H9 (cell line): ENCODE data around the gene XYLB. TPM values are rescaled to one million over a fixed set of nuclear protein-coding genes. Genes with fewer than 3 reads are reported as not detected.
"Not testable (repeated sequence)": the region's sequence is repeated elsewhere in the genome, so short reads cannot be mapped to it uniquely, and the experiment has no call there.

Source experiments
- DNase-seq: peaks from one replicate; pipeline ENCODE4 v3.0.0-alpha.2; 2017
- H2AFZ ChIP-seq: one replicate; pipeline ENCODE4 v1.6.1; 2013; ENCODE audit warnings: mild to moderate bottlenecking, low read length, control low read depth, moderate library complexity
- H2AK5ac ChIP-seq: 2 replicates; pipeline ENCODE4 v1.6.1; 2013; ENCODE audit warnings: low read length, control low read depth, mixed read lengths; ENCODE audit not compliant: insufficient read length
- H2BK120ac ChIP-seq: one replicate; pipeline ENCODE4 v1.6.1; 2013; ENCODE audit warnings: low read depth, mild to moderate bottlenecking, low read length, control low read depth, inconsistent platforms; ENCODE audit not compliant: poor library complexity, severe bottlenecking
- H2BK12ac ChIP-seq: 2 replicates; pipeline ENCODE4 v1.6.1; 2013; ENCODE audit warnings: low read length, control low read depth, mixed read lengths, low read depth; ENCODE audit not compliant: insufficient read length
- H2BK15ac ChIP-seq: 2 replicates; pipeline ENCODE4 v1.6.1; 2013; ENCODE audit warnings: low read depth, low read length, control low read depth
- H2BK20ac ChIP-seq: one replicate; pipeline ENCODE4 v1.6.1; 2013; ENCODE audit warnings: low read depth, mild to moderate bottlenecking, low read length, control low read depth, inconsistent platforms; ENCODE audit not compliant: poor library complexity, severe bottlenecking
- H2BK5ac ChIP-seq: 2 replicates; pipeline ENCODE4 v1.6.1; 2013; ENCODE audit warnings: low read length, control low read depth, mixed read lengths; ENCODE audit not compliant: insufficient read length
- H3K14ac ChIP-seq: 2 replicates; pipeline ENCODE4 v1.6.1; 2013; ENCODE audit warnings: low read length, control low read depth; ENCODE audit not compliant: insufficient read depth
- H3K18ac ChIP-seq: 2 replicates; pipeline ENCODE4 v1.6.1; 2013; ENCODE audit warnings: low read depth, mild to moderate bottlenecking, mixed read lengths, low read length, control low read depth; ENCODE audit not compliant: insufficient read length
- H3K23ac ChIP-seq: 2 replicates; pipeline ENCODE4 v1.6.1; 2013; ENCODE audit warnings: low read length, control low read depth, mixed read lengths, low read depth; ENCODE audit not compliant: insufficient read length
- H3K23me2 ChIP-seq: 2 replicates; pipeline ENCODE4 v1.6.1; 2013; ENCODE audit warnings: low read depth, mild to moderate bottlenecking, mixed read lengths, low read length, control low read depth; ENCODE audit not compliant: insufficient read length, poor library complexity, severe bottlenecking
- H3K27ac ChIP-seq: 2 replicates; pipeline ENCODE4 v1.5.1; 2013; ENCODE audit warnings: low read length, control low read depth, mixed read lengths, low read depth; ENCODE audit not compliant: insufficient read length
- H3K27me3 ChIP-seq: 2 replicates; pipeline ENCODE4 v1.6.1; 2013; ENCODE audit warnings: low read length, control low read depth, inconsistent platforms; ENCODE audit not compliant: insufficient read depth
- H3K4ac ChIP-seq: 2 replicates; pipeline ENCODE4 v1.6.1; 2013; ENCODE audit warnings: low read depth, mild to moderate bottlenecking, control low read depth, inconsistent platforms, low read length, moderate library complexity
- H3K4me1 ChIP-seq: 2 replicates; pipeline ENCODE4 v1.6.1; 2013; ENCODE audit warnings: low read length, control low read depth, inconsistent platforms; ENCODE audit not compliant: insufficient read depth
- H3K4me2 ChIP-seq: 2 replicates; pipeline ENCODE4 v1.6.1; 2013; ENCODE audit warnings: low read length, control low read depth, mixed read lengths; ENCODE audit not compliant: insufficient read length, insufficient read depth
- H3K56ac ChIP-seq: 2 replicates; pipeline ENCODE4 v1.6.1; 2013; ENCODE audit warnings: low read depth, mild to moderate bottlenecking, mixed read lengths, low read length, control low read depth; ENCODE audit not compliant: insufficient read length
- H3K79me1 ChIP-seq: 2 replicates; pipeline ENCODE4 v1.6.1; 2013; ENCODE audit warnings: low read depth, mild to moderate bottlenecking, moderate library complexity, low read length, control low read depth, inconsistent platforms; ENCODE audit not compliant: insufficient read depth, poor library complexity, severe bottlenecking
- H3K79me2 ChIP-seq: 2 replicates; pipeline ENCODE4 v1.6.1; 2013; ENCODE audit warnings: low read length, control low read depth, inconsistent platforms; ENCODE audit not compliant: insufficient read depth
- H3K9ac ChIP-seq: 2 replicates; pipeline ENCODE4 v1.6.1; 2013; ENCODE audit warnings: low read length, control low read depth, mixed read lengths; ENCODE audit not compliant: insufficient read length; ENCODE audit errors: extremely low read depth
- H3K9me3 ChIP-seq: one replicate; pipeline ENCODE4 v1.6.1; 2013; ENCODE audit warnings: low read depth, low read length, inconsistent platforms; ENCODE audit not compliant: control insufficient read depth
- H3T11ph ChIP-seq: one replicate; pipeline ENCODE4 v1.6.1; 2013; ENCODE audit warnings: mild to moderate bottlenecking, low read length, control low read depth, inconsistent platforms
- H4K20me1 ChIP-seq: one replicate; pipeline ENCODE4 v1.6.1; 2013; ENCODE audit not compliant: control insufficient read depth, insufficient read length, insufficient read depth
- H4K5ac ChIP-seq: 2 replicates; pipeline ENCODE4 v1.6.1; 2013; ENCODE audit warnings: low read depth, mild to moderate bottlenecking, mixed read lengths, low read length, control low read depth; ENCODE audit not compliant: insufficient read length
- H4K8ac ChIP-seq: replicated peaks from 2 replicates; pipeline ENCODE4 v1.6.1; 2013; ENCODE audit warnings: low read length, control low read depth, mixed read lengths, low read depth; ENCODE audit not compliant: insufficient read length
- H4K91ac ChIP-seq: 2 replicates; pipeline ENCODE4 v1.6.1; 2013; ENCODE audit warnings: low read depth, mild to moderate bottlenecking, moderate library complexity, mixed read lengths, low read length, control low read depth; ENCODE audit not compliant: insufficient read length
- H3K27ac Mint-ChIP-seq, 3 experiments: 2 replicates in 2 of 3; 3 replicates in 1 of 3; pipeline ENCODE4 v1.8.0; 2020 to 2021; ENCODE audit warnings: mixed read lengths in 3 of 3, mild to moderate bottlenecking in 1 of 3, moderate library complexity in 1 of 3
- H3K27me3 Mint-ChIP-seq: 2 replicates; pipeline ENCODE4 v1.8.0; 2021; ENCODE audit warnings: low read depth, mild to moderate bottlenecking, moderate library complexity, mixed read lengths
- H3K36me3 Mint-ChIP-seq, 3 experiments: 2 replicates in 2 of 3; 3 replicates in 1 of 3; pipeline ENCODE4 v1.8.0; 2020 to 2021; ENCODE audit warnings: low read depth in 3 of 3, mixed read lengths in 3 of 3; ENCODE audit not compliant: insufficient read depth in 1 of 3
- H3K4me1 Mint-ChIP-seq, 2 experiments: 2 replicates each; pipeline ENCODE4 v1.8.0; 2020; ENCODE audit warnings: mixed read lengths in 2 of 2
- H3K4me3 Mint-ChIP-seq, 2 experiments: 2 replicates in 1 of 2; 3 replicates in 1 of 2; pipeline ENCODE4 v1.8.0; 2020 to 2021; ENCODE audit warnings: mild to moderate bottlenecking in 2 of 2, mixed read lengths in 2 of 2, moderate library complexity in 1 of 2
- H3K9me3 Mint-ChIP-seq, 2 experiments: 2 replicates in 1 of 2; 3 replicates in 1 of 2; pipeline ENCODE4 v1.8.0; 2020; ENCODE audit warnings: mild to moderate bottlenecking in 2 of 2, mixed read lengths in 2 of 2, moderate library complexity in 1 of 2
- WGBS: extraction: QIAGEN DNeasy Blood & Tissue Kit; methylation state at CpG from one replicate; pipeline ENCODE4 v1.1.7; 2013; ENCODE audit warnings: missing lambda C conversion rate, low lambda C conversion rate, mixed read lengths; ENCODE audit not compliant: insufficient read length; ENCODE audit errors: extremely low coverage; 5-methylcytosine and 5-hydroxymethylcytosine counted together
- total RNA-seq: library from RNA; stranded (reverse); gene quantifications from 2 replicates; pipeline ENCODE4 v1.2.1, GENCODE V29; 2021
- TF ChIP-seq, protein P1 (sequence below): fragments of 200-600 bp; sonication (generic); conservative IDR thresholded peaks from 3 replicates; pipeline ENCODE4 v1.8.0; 2021; ENCODE audit warnings: antibody characterized with exemption, mild to moderate bottlenecking

Gene XYLB
- total RNA-seq, 1 experiment from 2014 or later = 2.6 TPM

DNA sequence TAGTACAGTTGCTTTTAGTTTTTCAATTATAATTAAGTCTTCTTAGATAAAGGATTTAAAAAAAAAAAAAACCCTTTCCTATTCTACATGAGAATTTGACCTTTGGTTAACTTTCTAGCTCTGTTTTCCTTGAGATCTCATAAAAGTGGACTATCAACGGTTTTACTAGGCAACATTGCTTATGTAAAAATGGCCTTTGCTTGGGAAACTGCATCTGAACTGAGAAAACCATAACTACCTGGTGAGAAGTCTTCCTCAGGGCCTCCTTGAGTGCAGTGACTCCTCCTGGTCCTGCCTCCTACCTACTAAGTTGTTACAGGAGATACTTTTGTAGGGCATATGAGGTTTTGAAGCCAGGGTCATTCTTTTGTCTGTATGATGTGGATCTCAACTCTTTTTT lies 65.0 kb downstream of the XYLB start:
- Histone ChIP-seq H2BK12ac (no peak overlapping the region), H3K9me3 (no peaks in the 10 kb centered on the region), H3K9ac (no peak overlapping the region), H2AFZ (no peak overlapping the region), H3K18ac (no peak overlapping the region), H3K23ac (no peak overlapping the region), H3K79me2 (no peaks in the 10 kb centered on the region), H3K27me3 (no peaks in the 10 kb centered on the region), H3K79me1 (no peaks in the 10 kb centered on the region), H3K56ac (no peak overlapping the region), H2AK5ac (no peak overlapping the region), H3K27ac (no peak overlapping the region), H3K4me2 (no peak overlapping the region), H3K23me2 (no peaks in the 10 kb centered on the region), H3K4me1 (no peaks in the 10 kb centered on the region), H2BK120ac (no peak overlapping the region), H4K8ac (no peak overlapping the region), H4K20me1 (no peaks in the 10 kb centered on the region), H3K14ac (no peak overlapping the region), H2BK15ac (no peak overlapping the region), H4K91ac (no peak overlapping the region), H3T11ph (no peak overlapping the region), H4K5ac (no peak overlapping the region), H2BK20ac (no peak overlapping the region), H2BK5ac (no peak overlapping the region), H3K4ac (no peak overlapping the region)
- peaks cover 0 to 2% (median under 1%) of the 10 kb centered on the region in 3 experiments; a peak in 4 of 7 replicates for H3K36me3 Mint-ChIP-seq
- H3K4me3 Mint-ChIP-seq = no peak overlapping the region
- TF ChIP-seq, protein P1, sequence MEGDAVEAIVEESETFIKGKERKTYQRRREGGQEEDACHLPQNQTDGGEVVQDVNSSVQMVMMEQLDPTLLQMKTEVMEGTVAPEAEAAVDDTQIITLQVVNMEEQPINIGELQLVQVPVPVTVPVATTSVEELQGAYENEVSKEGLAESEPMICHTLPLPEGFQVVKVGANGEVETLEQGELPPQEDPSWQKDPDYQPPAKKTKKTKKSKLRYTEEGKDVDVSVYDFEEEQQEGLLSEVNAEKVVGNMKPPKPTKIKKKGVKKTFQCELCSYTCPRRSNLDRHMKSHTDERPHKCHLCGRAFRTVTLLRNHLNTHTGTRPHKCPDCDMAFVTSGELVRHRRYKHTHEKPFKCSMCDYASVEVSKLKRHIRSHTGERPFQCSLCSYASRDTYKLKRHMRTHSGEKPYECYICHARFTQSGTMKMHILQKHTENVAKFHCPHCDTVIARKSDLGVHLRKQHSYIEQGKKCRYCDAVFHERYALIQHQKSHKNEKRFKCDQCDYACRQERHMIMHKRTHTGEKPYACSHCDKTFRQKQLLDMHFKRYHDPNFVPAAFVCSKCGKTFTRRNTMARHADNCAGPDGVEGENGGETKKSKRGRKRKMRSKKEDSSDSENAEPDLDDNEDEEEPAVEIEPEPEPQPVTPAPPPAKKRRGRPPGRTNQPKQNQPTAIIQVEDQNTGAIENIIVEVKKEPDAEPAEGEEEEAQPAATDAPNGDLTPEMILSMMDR = no peak
- no peak for DNase-seq
- peaks cover 1% of the 10 kb centered on the region for H3K27me3 Mint-ChIP-seq
- no CpG with 5 or more reads among the region's 1 CpG for WGBS
- 0 out of 4 replicates have a peak, but pooled peaks cover 0 to 2% of the 10 kb centered on the region in 2 experiments for H3K4me1 Mint-ChIP-seq
- no peak overlapping the region for H3K27ac Mint-ChIP-seq
- peaks cover 17 to 20% of the 10 kb centered on the region in 2 experiments; a peak in 4 of 5 replicates for H3K9me3 Mint-ChIP-seq

GRCh38 chr3:38420758-38421157 lies 74.2 kb downstream of the XYLB start:
- no CpG with 5 or more reads among the region's 5 CpGs for whole genome bisulfite sequencing

More at GRCh38 chr3:38420758-38421157, 74.2 kb downstream of the XYLB start:
- not testable (repeated sequence) for H3K9ac ChIP-seq, H3K27me3 Mint-ChIP-seq, H3K14ac ChIP-seq, H3K27ac Mint-ChIP-seq, H3K27me3 ChIP-seq, H2BK5ac ChIP-seq, H4K20me1 ChIP-seq, H2AFZ ChIP-seq, H2BK12ac ChIP-seq, H3K4me3 Mint-ChIP-seq, H3K23me2 ChIP-seq, H2AK5ac ChIP-seq, H3K9me3 Mint-ChIP-seq, H2BK15ac ChIP-seq, H2BK120ac ChIP-seq, DNase-seq, H4K8ac ChIP-seq, H3K18ac ChIP-seq, H3K27ac ChIP-seq, H3K56ac ChIP-seq, H3K79me1 ChIP-seq, H4K91ac ChIP-seq, H3K36me3 Mint-ChIP-seq, H3T11ph ChIP-seq, H3K4ac ChIP-seq, H3K79me2 ChIP-seq, H3K23ac ChIP-seq, H3K9me3 ChIP-seq, H3K4me2 ChIP-seq, H2BK20ac ChIP-seq, H4K5ac ChIP-seq, H3K4me1 ChIP-seq
- peaks cover 18 to 22% of the 10 kb centered on the region in 2 experiments for H3K4me1 Mint-ChIP-seq
